ENCODE results near the gene PRODH2.
"Not testable (repeated sequence)": the region's sequence is repeated elsewhere in the genome, so short reads cannot be mapped to it uniquely, and the experiment has no call there.

Gene PRODH2

GRCh38 chr19:35796645-35797542 lies 15.8 kb downstream of the PRODH2 start:
- no peak for DNase-seq (ENCODE audit: low read depth in 2 of 2, low spot score in 1 of 2)

GRCh38 chr19:35795564-35795963 lies 17.1 kb downstream of the PRODH2 start:
- not testable (repeated sequence) for DNase-seq (ENCODE audit: low read depth in 2 of 2, low spot score in 1 of 2)

- no peak for DNase-seq (ENCODE audit: low read depth in 2 of 2, low spot score in 1 of 2)
Measured at GRCh38 chr19:35793381-35794165, 19.1 kb downstream of the PRODH2 start.

GRCh38 chr19:35792888-35793287 lies 19.8 kb downstream of the PRODH2 start:
- DNase-seq (ENCODE audit: low read depth in 2 of 2, low spot score in 1 of 2): no peak

- DNase-seq (ENCODE audit: low read depth in 2 of 2, low spot score in 1 of 2): no peak
Measured at GRCh38 chr19:35792312-35792711, 20.3 kb downstream of the PRODH2 start.

- DNase-seq (ENCODE audit: low read depth in 2 of 2, low spot score in 1 of 2): no peak
Measured at GRCh38 chr19:35791814-35792279, 20.8 kb downstream of the PRODH2 start.

GRCh38 chr19:35790981-35791813 lies 21.4 kb downstream of the PRODH2 start:
- no peak for DNase-seq (ENCODE audit: low read depth in 2 of 2, low spot score in 1 of 2)

- no peak for DNase-seq (ENCODE audit: low read depth in 2 of 2, low spot score in 1 of 2)
Measured at GRCh38 chr19:35789978-35790944, 22.4 kb downstream of the PRODH2 start.

- no peak for DNase-seq (ENCODE audit: low read depth in 2 of 2, low spot score in 1 of 2)
Measured at GRCh38 chr19:35789195-35789977, 23.3 kb downstream of the PRODH2 start.

- no peak for DNase-seq (ENCODE audit: low read depth in 2 of 2, low spot score in 1 of 2)
Measured at GRCh38 chr19:35788205-35788960, 24.3 kb downstream of the PRODH2 start.

GRCh38 chr19:35787227-35787799 lies 25.3 kb downstream of the PRODH2 start:
- DNase-seq (ENCODE audit: low read depth in 2 of 2, low spot score in 1 of 2): no peak

- no peak for DNase-seq (ENCODE audit: low read depth in 2 of 2, low spot score in 1 of 2)
Measured at GRCh38 chr19:35786299-35787160, 26.1 kb downstream of the PRODH2 start.

- DNase-seq (ENCODE audit: low read depth in 2 of 2, low spot score in 1 of 2): no peak
Measured at GRCh38 chr19:35785339-35785627, 27.4 kb downstream of the PRODH2 start.

- DNase-seq (ENCODE audit: low read depth in 2 of 2, low spot score in 1 of 2): no peak
Measured at GRCh38 chr19:35784503-35785338, 27.9 kb downstream of the PRODH2 start.

- no peak for DNase-seq (ENCODE audit: low read depth in 2 of 2, low spot score in 1 of 2)
Measured at GRCh38 chr19:35783469-35784434, 28.9 kb downstream of the PRODH2 start.

Measured in stimulated activated CD8-positive, alpha-beta memory T cell treated with anti-CD3 and anti-CD28 coated beads, Interleukin-4, amount 100 ng/mL, for 4 hours (primary cell).